DOHH2 (cell line): ENCODE data around the gene MAP3K5.

Experiments used
- H3F3A ChIP-seq: fragments of 200-600 bp; sonication (generic), shearing (Covaris generic); 2 replicates; pipeline ENCODE4 v1.6.0; 2016; ENCODE audit warnings: antibody characterized with exemption, mild to moderate bottlenecking; ENCODE audit not compliant: control insufficient read depth, insufficient read depth
- H3K27ac ChIP-seq: fragments of 200-600 bp; sonication (generic); 2 replicates; pipeline ENCODE4 v1.5.1; 2014; ENCODE audit warnings: low read depth, mild to moderate bottlenecking, low read length, moderate library complexity
- H3K27me3 ChIP-seq: fragments of 200-600 bp; sonication (generic); 2 replicates; pipeline ENCODE4 v1.6.1; 2014; ENCODE audit warnings: mild to moderate bottlenecking, low read length, mixed read lengths; ENCODE audit not compliant: control insufficient read depth
- H3K36me3 ChIP-seq: fragments of 200-600 bp; sonication (generic); 2 replicates; pipeline ENCODE4 v1.6.1; 2014; ENCODE audit warnings: mild to moderate bottlenecking, low read length, moderate library complexity, mixed read lengths; ENCODE audit not compliant: control insufficient read depth
- H3K4me1 ChIP-seq: fragments of 200-600 bp; sonication (generic); 2 replicates; pipeline ENCODE4 v1.6.1; 2014; ENCODE audit warnings: mild to moderate bottlenecking, low read length, mixed read lengths; ENCODE audit not compliant: control insufficient read depth
- H3K4me2 ChIP-seq: fragments of 200-600 bp; sonication (generic); 2 replicates; pipeline ENCODE4 v1.6.0; 2014; ENCODE audit warnings: mild to moderate bottlenecking, low read length, moderate library complexity
- H3K4me3 ChIP-seq: fragments of 200-600 bp; sonication (generic); 2 replicates; pipeline ENCODE4 v1.5.1; 2014; ENCODE audit warnings: mild to moderate bottlenecking, low read length, mixed read lengths
- H3K79me2 ChIP-seq: fragments of 200-600 bp; sonication (generic); 2 replicates; pipeline ENCODE4 v1.6.1; 2014; ENCODE audit warnings: mild to moderate bottlenecking, low read length, mixed read lengths; ENCODE audit not compliant: control insufficient read depth
- H3K9me2 ChIP-seq: fragments of 200-600 bp; sonication (generic); replicated peaks from 2 replicates; pipeline ENCODE4 v1.6.1; 2014; ENCODE audit warnings: mild to moderate bottlenecking, low read length, mixed read lengths; ENCODE audit not compliant: control insufficient read depth
- H3K9me3 ChIP-seq: fragments of 200-600 bp; sonication (generic); 2 replicates; pipeline ENCODE4 v1.6.1; 2014; ENCODE audit warnings: antibody characterized with exemption, low read length, mixed read lengths; ENCODE audit not compliant: control insufficient read depth, insufficient read depth
- H4K20me1 ChIP-seq: fragments of 200-600 bp; sonication (generic); 2 replicates; pipeline ENCODE4 v1.6.0; 2014; ENCODE audit warnings: low read depth, mild to moderate bottlenecking, antibody characterized with exemption, low read length, moderate library complexity; ENCODE audit not compliant: control insufficient read depth, insufficient read depth
- EZH2phosphoT487 ChIP-seq: fragments of 200-600 bp; sonication (generic); IDR thresholded peaks from 2 replicates; pipeline ENCODE4 v1.6.1; 2017; ENCODE audit warnings: borderline replicate concordance, mild to moderate bottlenecking, antibody characterized with exemption, low read length, moderate library complexity, mixed read lengths
- TF ChIP-seq, protein P1 (sequence below): fragments of 200-600 bp; sonication (generic); IDR thresholded peaks from one replicate; pipeline ENCODE4 v1.5.1; 2014; ENCODE audit warnings: antibody characterized with exemption, mild to moderate bottlenecking, low read depth, low read length; ENCODE audit not compliant: poor library complexity, severe bottlenecking

Gene MAP3K5

DNA sequence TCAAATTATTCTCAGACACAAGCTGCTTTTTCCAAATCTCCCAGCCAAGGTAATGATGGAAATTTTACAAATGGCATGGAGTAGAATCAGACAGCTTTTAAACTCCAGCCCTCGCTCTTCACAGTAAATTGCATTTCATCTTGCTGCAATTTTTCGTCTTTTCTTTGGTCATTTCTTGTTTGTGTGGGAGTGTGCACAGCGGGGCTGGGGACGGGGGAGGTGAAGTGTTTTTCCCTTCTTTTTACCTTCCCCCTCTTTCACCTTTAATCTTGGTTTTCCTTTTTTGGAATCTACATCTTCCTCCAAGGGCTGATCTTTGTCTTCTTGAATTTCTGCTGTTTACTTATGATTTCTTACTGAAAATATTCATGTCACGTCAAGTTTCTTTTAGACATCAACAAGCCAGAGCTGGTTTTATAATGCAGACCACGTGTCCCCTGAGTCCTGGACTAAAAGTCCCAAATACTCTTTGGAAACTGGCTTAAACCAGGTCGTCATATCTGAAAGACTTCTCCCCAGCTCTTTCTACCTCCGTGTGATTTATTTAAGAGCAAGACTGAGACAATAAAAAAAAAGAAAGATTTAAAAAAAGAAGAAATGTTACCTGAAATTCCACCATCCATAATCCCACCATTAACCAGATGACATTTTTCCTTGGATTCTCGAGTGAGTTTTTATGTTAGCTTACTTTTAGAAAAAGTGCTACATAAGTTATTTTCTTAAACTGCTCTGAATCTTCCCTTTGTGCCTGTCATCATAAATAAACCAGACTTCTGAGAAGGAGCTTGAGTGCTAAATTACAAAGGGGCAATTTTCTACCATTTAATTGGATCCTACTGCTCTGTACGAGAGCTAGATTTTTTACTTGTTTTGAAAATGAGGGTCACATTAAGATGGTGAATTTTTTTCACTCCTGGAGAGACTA, 52.0 kb downstream of the MAP3K5 start:
- Histone ChIP-seq H3K9me3 (no peaks in the 10 kb centered on the region), H3K79me2 (no peaks in the 10 kb centered on the region), H3K36me3 (no peaks in the 10 kb centered on the region), H3K4me1 (no peaks in the 10 kb centered on the region), H4K20me1 (no peaks in the 10 kb centered on the region), H3K27ac (no peak overlapping the region), H3F3A (no peaks in the 10 kb centered on the region), H3K4me3 (no peak overlapping the region), H3K27me3 (no peaks in the 10 kb centered on the region), H3K4me2 (no peak overlapping the region), H3K9me2 (no peaks in the 10 kb centered on the region)
- TF ChIP-seq, protein P1, sequence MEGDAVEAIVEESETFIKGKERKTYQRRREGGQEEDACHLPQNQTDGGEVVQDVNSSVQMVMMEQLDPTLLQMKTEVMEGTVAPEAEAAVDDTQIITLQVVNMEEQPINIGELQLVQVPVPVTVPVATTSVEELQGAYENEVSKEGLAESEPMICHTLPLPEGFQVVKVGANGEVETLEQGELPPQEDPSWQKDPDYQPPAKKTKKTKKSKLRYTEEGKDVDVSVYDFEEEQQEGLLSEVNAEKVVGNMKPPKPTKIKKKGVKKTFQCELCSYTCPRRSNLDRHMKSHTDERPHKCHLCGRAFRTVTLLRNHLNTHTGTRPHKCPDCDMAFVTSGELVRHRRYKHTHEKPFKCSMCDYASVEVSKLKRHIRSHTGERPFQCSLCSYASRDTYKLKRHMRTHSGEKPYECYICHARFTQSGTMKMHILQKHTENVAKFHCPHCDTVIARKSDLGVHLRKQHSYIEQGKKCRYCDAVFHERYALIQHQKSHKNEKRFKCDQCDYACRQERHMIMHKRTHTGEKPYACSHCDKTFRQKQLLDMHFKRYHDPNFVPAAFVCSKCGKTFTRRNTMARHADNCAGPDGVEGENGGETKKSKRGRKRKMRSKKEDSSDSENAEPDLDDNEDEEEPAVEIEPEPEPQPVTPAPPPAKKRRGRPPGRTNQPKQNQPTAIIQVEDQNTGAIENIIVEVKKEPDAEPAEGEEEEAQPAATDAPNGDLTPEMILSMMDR, result no peak
- no peak for TF ChIP-seq EZH2phosphoT487

DNA sequence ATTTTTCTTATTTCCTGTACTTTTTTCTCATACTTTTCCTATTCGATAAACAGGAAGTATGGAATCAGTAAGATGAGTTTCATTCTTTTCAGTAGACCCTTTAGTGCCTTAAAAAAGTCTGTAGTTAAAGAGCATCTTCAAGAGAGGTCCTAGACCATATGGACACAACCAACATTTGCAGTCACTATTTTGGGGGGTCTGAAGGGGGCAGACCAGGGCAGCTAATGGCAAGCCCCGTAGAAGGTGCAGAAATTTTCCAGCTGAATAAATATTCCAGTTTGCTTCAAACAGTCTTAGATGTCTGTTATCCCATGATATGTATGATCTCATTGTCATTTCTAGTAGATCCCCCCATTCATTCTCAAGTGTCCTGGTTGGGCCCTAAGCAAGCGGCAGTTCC, 52.8 kb downstream of the MAP3K5 start:
- Histone ChIP-seq H3K4me2 (no peak overlapping the region), H3K9me2 (no peaks in the 10 kb centered on the region), H3K9me3 (no peaks in the 10 kb centered on the region), H4K20me1 (no peaks in the 10 kb centered on the region), H3K4me3 (no peak overlapping the region), H3F3A (no peaks in the 10 kb centered on the region), H3K79me2 (no peaks in the 10 kb centered on the region), H3K36me3 (no peaks in the 10 kb centered on the region), H3K4me1 (no peaks in the 10 kb centered on the region), H3K27me3 (no peaks in the 10 kb centered on the region), H3K27ac (no peak overlapping the region)
- TF ChIP-seq, protein P1, result no peak

GRCh38 chr6:136739071-136739470, 53.2 kb downstream of the MAP3K5 start:
- Histone ChIP-seq H3K4me3 (no peak overlapping the region), H3K27ac (no peak overlapping the region), H3K4me1 (no peaks in the 10 kb centered on the region), H3K9me2 (no peaks in the 10 kb centered on the region), H3K9me3 (no peaks in the 10 kb centered on the region), H3K79me2 (no peaks in the 10 kb centered on the region), H4K20me1 (no peaks in the 10 kb centered on the region), H3K27me3 (no peaks in the 10 kb centered on the region), H3F3A (no peaks in the 10 kb centered on the region), H3K36me3 (no peaks in the 10 kb centered on the region), H3K4me2 (no peak overlapping the region)
- no peak for TF ChIP-seq EZH2phosphoT487
- TF ChIP-seq, protein P1, result no peak
